Endodermal cell (in vitro differentiated cells): ENCODE measurements around the gene MBNL3. TPM values are rescaled to one million over a fixed set of nuclear protein-coding genes. Genes with fewer than 3 reads are reported as not detected.

Source experiments
- DNase-seq: peaks from one replicate; pipeline ENCODE4 v3.0.0-alpha.2; 2017
- H3K27ac ChIP-seq: 2 replicates; pipeline ENCODE4 v1.5.1; 2013; ENCODE audit warnings: mild to moderate bottlenecking, low read depth, low read length, moderate library complexity
- H3K27me3 ChIP-seq: 2 replicates; pipeline ENCODE4 v1.6.1; 2013; ENCODE audit warnings: mild to moderate bottlenecking, low read length, moderate library complexity; ENCODE audit not compliant: insufficient read depth, control insufficient read depth, poor library complexity, severe bottlenecking
- H3K36me3 ChIP-seq: 2 replicates; pipeline ENCODE4 v1.7.0; 2013; ENCODE audit warnings: mild to moderate bottlenecking, low read length, moderate library complexity; ENCODE audit not compliant: control insufficient read depth, insufficient read depth
- H3K4me1 ChIP-seq: one replicate; pipeline ENCODE4 v1.7.0; 2013; ENCODE audit warnings: low read length; ENCODE audit not compliant: control insufficient read depth, insufficient read depth
- H3K4me3 ChIP-seq: 2 replicates; pipeline ENCODE4 v1.5.1; 2013; ENCODE audit warnings: mild to moderate bottlenecking, low read length, moderate library complexity
- H3K9ac ChIP-seq: 2 replicates; pipeline ENCODE4 v1.6.1; 2013; ENCODE audit warnings: mild to moderate bottlenecking, low read length, moderate library complexity; ENCODE audit not compliant: poor library complexity, severe bottlenecking; ENCODE audit errors: extremely low read depth
- H3K9me3 ChIP-seq: 2 replicates; pipeline ENCODE4 v1.6.1; 2013; ENCODE audit warnings: mild to moderate bottlenecking, low read length, moderate library complexity; ENCODE audit not compliant: control insufficient read depth
- H3K27ac Mint-ChIP-seq: 2 replicates; pipeline ENCODE4 v1.8.0; 2020; ENCODE audit warnings: mixed read lengths
- H3K27me3 Mint-ChIP-seq: 2 replicates; pipeline ENCODE4 v1.8.0; 2021; ENCODE audit warnings: mild to moderate bottlenecking, mixed read lengths; ENCODE audit not compliant: insufficient read depth
- H3K36me3 Mint-ChIP-seq: 2 replicates; pipeline ENCODE4 v1.8.0; 2020; ENCODE audit warnings: low read depth, mixed read lengths
- H3K4me1 Mint-ChIP-seq: 2 replicates; pipeline ENCODE4 v1.8.0; 2020; ENCODE audit warnings: mixed read lengths
- H3K4me3 Mint-ChIP-seq: 2 replicates; pipeline ENCODE4 v1.8.0; 2020; ENCODE audit warnings: mild to moderate bottlenecking, moderate library complexity, mixed read lengths
- H3K9me3 Mint-ChIP-seq: 2 replicates; pipeline ENCODE4 v1.8.0; 2020; ENCODE audit warnings: mild to moderate bottlenecking, mixed read lengths
- WGBS, 2 experiments: methylation state at CpG; one replicate each; pipeline versions ENCODE4 v1.1.5 to v1.1.7; 2013; ENCODE audit warnings: missing lambda C conversion rate in 2 of 2, mixed read lengths in 1 of 2; ENCODE audit not compliant: insufficient coverage in 1 of 2, insufficient read length in 1 of 2; 5-methylcytosine and 5-hydroxymethylcytosine counted together
- total RNA-seq, 2 donors: library from RNA; stranded (reverse); fragmentation: NEBNext Ultra II Directional in 1 of 2; extraction: Animal tissue kit (Norgen Biotek cat#: 25700) in 1 of 2; gene quantifications; 2 replicates in 1 of 2; 3 replicates in 1 of 2; pipeline ENCODE4 v1.2.1, GENCODE V29; 2021
- TF ChIP-seq, protein P1 (sequence below): fragments of 200-600 bp; sonication (generic); conservative IDR thresholded peaks from 2 replicates; pipeline ENCODE4 v1.5.0; 2021; ENCODE audit warnings: antibody characterized with exemption, mild to moderate bottlenecking

MBNL3 gene
- total RNA-seq, 2 donors from 2014 or later: 17.0 to 33.4 TPM

DNA sequence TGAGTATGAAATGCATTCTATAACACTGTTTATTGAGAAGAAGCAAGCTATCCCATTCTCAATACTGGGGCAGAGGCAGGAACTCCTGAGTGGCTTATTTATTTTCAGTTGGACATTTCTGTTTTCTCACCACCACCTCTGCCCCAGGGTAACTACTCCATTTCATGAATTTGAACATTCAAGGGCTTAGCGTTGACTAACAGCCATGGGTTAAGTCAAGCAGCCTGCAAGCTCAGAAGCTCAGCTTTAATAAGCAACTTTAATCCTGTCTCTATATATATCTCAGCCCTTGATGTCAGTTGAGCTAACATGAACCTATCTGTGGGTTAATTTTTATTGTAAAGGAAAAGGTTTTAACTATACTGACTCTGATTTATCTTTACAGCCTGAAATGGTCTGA, 93.8 kb downstream of the MBNL3 start:
- Histone ChIP-seq H3K9ac (no peak overlapping the region), H3K4me3 (no peak overlapping the region), H3K36me3 (peaks cover 10% of the 10 kb centered on the region), H3K27ac (no peak overlapping the region), H3K27me3 (no peaks in the 10 kb centered on the region), H3K4me1 (no peaks in the 10 kb centered on the region), H3K9me3 (no peaks in the 10 kb centered on the region)
- 92% methylated on average over 1 of the region's 1 CpG; no CpG with 5 or more reads in 1 of the 2 experiments for WGBS, 2 experiments
- Mint-ChIP-seq H3K27ac (no peak overlapping the region), H3K36me3 (peaks cover 2% of the 10 kb centered on the region), H3K4me1 (peaks cover 21% of the 10 kb centered on the region), H3K9me3 (no peaks in the 10 kb centered on the region), H3K27me3 (no peaks in the 10 kb centered on the region), H3K4me3 (no peak overlapping the region)
- TF ChIP-seq, protein P1, sequence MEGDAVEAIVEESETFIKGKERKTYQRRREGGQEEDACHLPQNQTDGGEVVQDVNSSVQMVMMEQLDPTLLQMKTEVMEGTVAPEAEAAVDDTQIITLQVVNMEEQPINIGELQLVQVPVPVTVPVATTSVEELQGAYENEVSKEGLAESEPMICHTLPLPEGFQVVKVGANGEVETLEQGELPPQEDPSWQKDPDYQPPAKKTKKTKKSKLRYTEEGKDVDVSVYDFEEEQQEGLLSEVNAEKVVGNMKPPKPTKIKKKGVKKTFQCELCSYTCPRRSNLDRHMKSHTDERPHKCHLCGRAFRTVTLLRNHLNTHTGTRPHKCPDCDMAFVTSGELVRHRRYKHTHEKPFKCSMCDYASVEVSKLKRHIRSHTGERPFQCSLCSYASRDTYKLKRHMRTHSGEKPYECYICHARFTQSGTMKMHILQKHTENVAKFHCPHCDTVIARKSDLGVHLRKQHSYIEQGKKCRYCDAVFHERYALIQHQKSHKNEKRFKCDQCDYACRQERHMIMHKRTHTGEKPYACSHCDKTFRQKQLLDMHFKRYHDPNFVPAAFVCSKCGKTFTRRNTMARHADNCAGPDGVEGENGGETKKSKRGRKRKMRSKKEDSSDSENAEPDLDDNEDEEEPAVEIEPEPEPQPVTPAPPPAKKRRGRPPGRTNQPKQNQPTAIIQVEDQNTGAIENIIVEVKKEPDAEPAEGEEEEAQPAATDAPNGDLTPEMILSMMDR: no peak
- no peak for DNase-seq

DNA sequence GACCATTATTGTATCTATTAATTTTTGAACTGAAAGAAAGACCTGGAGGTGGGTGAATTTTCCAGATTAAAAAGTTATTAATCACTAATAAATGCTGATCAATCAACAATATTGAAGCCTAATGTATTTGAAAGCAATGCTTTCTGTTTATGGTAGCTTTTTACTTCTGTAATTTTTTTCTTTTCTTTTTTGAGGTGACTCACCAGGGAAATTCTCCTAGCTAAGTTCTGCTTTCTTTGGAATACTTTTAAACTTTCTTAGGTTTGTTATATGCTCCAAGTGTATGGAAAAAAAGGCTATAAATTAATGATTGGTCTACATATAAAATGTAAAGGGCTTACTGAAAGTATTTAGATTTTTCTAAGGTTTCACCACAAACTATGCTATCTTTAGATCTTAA, 94.2 kb downstream of the MBNL3 start:
- no peak for DNase-seq
- Histone ChIP-seq H3K27ac (no peak overlapping the region), H3K4me1 (no peaks in the 10 kb centered on the region), H3K9me3 (no peaks in the 10 kb centered on the region), H3K27me3 (no peaks in the 10 kb centered on the region), H3K9ac (no peak overlapping the region), H3K36me3 (peaks cover 11% of the 10 kb centered on the region), H3K4me3 (no peak overlapping the region)
- no peak overlapping the region for H3K27ac Mint-ChIP-seq
- peaks cover 21% of the 10 kb centered on the region for H3K4me1 Mint-ChIP-seq
- H3K36me3 Mint-ChIP-seq: peaks cover under 1% of the 10 kb centered on the region
- no peaks in the 10 kb centered on the region for H3K27me3 Mint-ChIP-seq
- TF ChIP-seq, protein P1: no peak
- no peaks in the 10 kb centered on the region for H3K9me3 Mint-ChIP-seq
- H3K4me3 Mint-ChIP-seq: no peak overlapping the region

DNA sequence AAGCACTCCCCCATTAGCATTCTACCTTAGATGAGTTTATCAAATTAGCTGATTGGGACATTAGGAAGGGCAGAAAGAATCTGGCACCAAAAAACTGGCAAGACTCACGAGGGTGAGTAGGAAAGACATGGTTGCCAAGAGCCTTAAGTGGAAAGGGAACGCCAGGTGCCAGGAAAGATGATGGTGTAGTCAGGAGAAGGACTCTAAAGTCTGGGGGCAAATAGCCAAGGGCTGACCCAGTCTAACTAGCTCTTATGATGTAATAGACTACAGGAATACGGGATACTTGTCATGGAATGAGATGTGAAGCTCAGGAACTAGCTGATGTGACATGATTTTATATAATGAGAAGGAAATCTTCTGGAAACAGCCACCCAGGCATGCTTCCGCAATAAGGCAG, 94.8 kb downstream of the MBNL3 start:
- Mint-ChIP-seq H3K9me3 (no peaks in the 10 kb centered on the region), H3K27ac (no peak overlapping the region), H3K27me3 (no peaks in the 10 kb centered on the region), H3K4me3 (no peak overlapping the region), H3K36me3 (peaks cover 7% of the 10 kb centered on the region), H3K4me1 (peaks cover 21% of the 10 kb centered on the region)
- H3K9me3 ChIP-seq: no peaks in the 10 kb centered on the region
- WGBS, 2 experiments: 92 to 93% methylated on average over 3 to 4 of the region's 4 CpGs
- TF ChIP-seq, protein P1: no peak
- no peak for DNase-seq
- no peaks in the 10 kb centered on the region for H3K27me3 ChIP-seq
- H3K4me3 ChIP-seq: no peak overlapping the region
- H3K36me3 ChIP-seq: peaks cover 17% of the 10 kb centered on the region
- no peak overlapping the region for H3K27ac ChIP-seq
- no peak overlapping the region for H3K9ac ChIP-seq
- no peaks in the 10 kb centered on the region for H3K4me1 ChIP-seq
